SK-N-SH (cell line): ENCODE results near the gene LRRN4CL. TPM values are rescaled to one million over a fixed set of nuclear protein-coding genes. Genes with fewer than 3 reads are reported as not detected.

Experiments used
- CTCF ChIA-PET: fragments of 300-600, 350-600 bp; formaldehyde crosslinking; extraction: SDS; loops from one replicate; lab custom pipeline; 2021; lab: Yijun Ruan, JAX
- POLR2A ChIA-PET: fragments of 350-600 bp; sonication (Branson Sonifier 250); formaldehyde crosslinking; extraction: SDS; loops from one replicate; lab custom pipeline; 2020; ENCODE audit warnings: antibody characterized with exemption, inconsistent platforms; lab: Yijun Ruan, JAX
- DNase-seq: peaks from one replicate; pipeline ENCODE4 v3.0.0; 2012
- H2AFZ ChIP-seq: fragments of 200-600 bp; sonication (generic); 2 replicates; pipeline ENCODE4 v1.8.1; 2016; ENCODE audit warnings: antibody characterized with exemption, mild to moderate bottlenecking, low read depth
- H3F3A ChIP-seq: fragments of 200-600 bp; sonication (generic); replicated peaks from 2 replicates; pipeline ENCODE3; 2016; ENCODE audit warnings: antibody characterized with exemption, mild to moderate bottlenecking; ENCODE audit not compliant: insufficient read depth
- H3K27ac ChIP-seq, 2 experiments: fragments of 200-500 bp in 1 of 2; fragments of 200-600 bp in 1 of 2; sonication (Bioruptor generic) in 1 of 2; sonication (generic), shearing (Covaris generic) in 1 of 2; 2 replicates each; pipeline versions ENCODE4 v1.5.1 to v1.6.1; 2014 to 2016; ENCODE audit warnings: low read depth in 2 of 2, inconsistent platforms in 1 of 2, low read length in 1 of 2, mild to moderate bottlenecking in 1 of 2, mixed read lengths in 1 of 2
- H3K27me3 ChIP-seq: fragments of 200-600 bp; sonication (generic), shearing (Covaris generic); 2 replicates; pipeline ENCODE4 v1.6.1; 2016; ENCODE audit warnings: mixed run types; ENCODE audit not compliant: insufficient read depth
- H3K36me3 ChIP-seq, 2 experiments: fragments of 200-500 bp in 1 of 2; fragments of 200-600 bp in 1 of 2; sonication (Bioruptor generic) in 1 of 2; sonication (generic) in 1 of 2; replicated peaks in 1 of 2; 2 replicates each; pipeline versions ENCODE3 to v1.5.1; 2014 to 2016; ENCODE audit warnings: low read length in 1 of 2, mild to moderate bottlenecking in 1 of 2; ENCODE audit not compliant: insufficient read depth in 2 of 2, control insufficient read depth in 1 of 2
- H3K4me1 ChIP-seq, 2 experiments: fragments of 200-500 bp in 1 of 2; fragments of 200-600 bp in 1 of 2; sonication (Bioruptor generic) in 1 of 2; sonication (generic), shearing (Covaris generic) in 1 of 2; 2 replicates each; pipeline versions ENCODE4 v1.5.1 to v1.6.1; 2014 to 2016; ENCODE audit warnings: low read depth in 1 of 2, low read length in 1 of 2, mixed run types in 1 of 2; ENCODE audit not compliant: insufficient read depth in 2 of 2, control insufficient read depth in 1 of 2
- H3K4me2 ChIP-seq: fragments of 200-600 bp; sonication (generic), shearing (Covaris generic); 2 replicates; pipeline ENCODE4 v1.6.1; 2017; ENCODE audit warnings: mixed run types
- H3K4me3 ChIP-seq, 2 experiments: fragments of 200-500 bp in 1 of 2; fragments of 200-600 bp in 1 of 2; sonication (Bioruptor generic) in 1 of 2; sonication (generic), shearing (Covaris generic) in 1 of 2; 2 replicates each; pipeline versions ENCODE4 v1.5.1 to v1.8.1; 2014 to 2016; ENCODE audit warnings: low read depth in 2 of 2, inconsistent platforms in 1 of 2, low read length in 1 of 2, mild to moderate bottlenecking in 1 of 2, mixed read lengths in 1 of 2, moderate library complexity in 1 of 2
- H3K79me2 ChIP-seq: fragments of 200-600 bp; sonication (generic); 2 replicates; pipeline ENCODE4 v1.8.1; 2017; ENCODE audit warnings: mild to moderate bottlenecking; ENCODE audit not compliant: insufficient read depth
- H3K9ac ChIP-seq: fragments of 200-600 bp; sonication (generic); 2 replicates; pipeline ENCODE4 v1.6.1; 2017; ENCODE audit warnings: mixed run types
- H3K9me2 ChIP-seq: fragments of 200-600 bp; sonication (generic); 2 replicates; pipeline ENCODE4 v1.6.1; 2017; ENCODE audit warnings: mixed run types
- H3K9me3 ChIP-seq: fragments of 200-600 bp; sonication (generic); 2 replicates; pipeline ENCODE4 v1.6.1; 2017; ENCODE audit warnings: mixed run types, mild to moderate bottlenecking, moderate library complexity
- H4K20me1 ChIP-seq: fragments of 200-600 bp; sonication (generic); 2 replicates; pipeline ENCODE4 v1.6.1; 2017; ENCODE audit warnings: mild to moderate bottlenecking, mixed run types; ENCODE audit not compliant: insufficient read depth
- CTCF ChIP-seq: fragments of 200-600 bp; sonication (generic); IDR thresholded peaks from 2 replicates; pipeline ENCODE4 v1.6.1; 2017; ENCODE audit warnings: antibody characterized with exemption, mild to moderate bottlenecking, moderate library complexity
- FOXM1 ChIP-seq: IDR thresholded peaks from 2 replicates; pipeline ENCODE4 v1.4.0; 2012; ENCODE audit warnings: low read depth, mild to moderate bottlenecking
- NRF1 ChIP-seq: IDR thresholded peaks from 2 replicates; pipeline ENCODE4 v1.6.1; 2012; ENCODE audit warnings: low read depth, mild to moderate bottlenecking, low read length
- POLR2AphosphoS5 ChIP-seq: IDR thresholded peaks from 2 replicates; pipeline ENCODE4 v1.6.1; 2012; ENCODE audit warnings: low read depth, low read length
- RAD21 ChIP-seq: IDR thresholded peaks from 2 replicates; pipeline ENCODE4 v1.6.1; 2012; ENCODE audit warnings: mild to moderate bottlenecking, low read length
- REST ChIP-seq: IDR thresholded peaks from 2 replicates; pipeline ENCODE4 v1.6.1; 2012; ENCODE audit warnings: mild to moderate bottlenecking, low read depth, low read length, moderate library complexity
- TAF1 ChIP-seq: IDR thresholded peaks from 2 replicates; pipeline ENCODE4 v1.6.1; 2012; ENCODE audit warnings: low read depth, mild to moderate bottlenecking, low read length, moderate library complexity, borderline replicate concordance
- USF2 ChIP-seq: fragments of 150-350 bp; IDR thresholded peaks from 2 replicates; pipeline ENCODE4 v1.6.1; 2017; ENCODE audit warnings: antibody characterized with exemption, low read length, low read depth, borderline replicate concordance
- WGBS: methylation state at CpG from one replicate; pipeline ENCODE4 v1.1.6; 2017; ENCODE audit warnings: low lambda C conversion rate; 5-methylcytosine and 5-hydroxymethylcytosine counted together
- polyA plus RNA-seq, 3 experiments: library from polyadenylated mRNA; depleted of rRNA; stranded (reverse); fragments of >200 nt; gene quantifications; 2 replicates each; pipeline ENCODE4 v1.2.3, GENCODE V29; 2012

LRRN4CL gene
- polyA plus RNA-seq, 1 of the 3 experiments (the other 2 are of a cell fraction), result 0.08 TPM

- no peaks in the 10 kb centered on the region for H3K9me2 ChIP-seq
- no peak overlapping the region for H2AFZ ChIP-seq
- H3K79me2 ChIP-seq, result peaks cover 12% of the 10 kb centered on the region; the same call in 1 of the 2 replicates
- H3K9ac ChIP-seq, result no peak overlapping the region
- no peaks in the 10 kb centered on the region for H4K20me1 ChIP-seq
- no peak for TF ChIP-seq CTCF
- H3K9me3 ChIP-seq, result no peaks in the 10 kb centered on the region
- POLR2A ChIA-PET, result interaction anchor here (0.5 to 4.0 kb wide), 7 partner anchors 17 to 131 kb away, joined by 3 to 24 read pairs (median 5); partner anchors contain the start of genes C11orf98, CSKMT, HNRNPUL2 and LBHD1
- peak overlapping the region; percentile 81 for H3K4me2 ChIP-seq
- peak overlapping the region; percentile 85 to 87; a peak in 2 of 4 replicates for H3K27ac ChIP-seq
- peaks cover 22 to 45% of the 10 kb centered on the region in 2 experiments; a peak in 3 of 4 replicates for H3K4me1 ChIP-seq
- H3F3A ChIP-seq, result peaks cover 49% of the 10 kb centered on the region
- H3K27me3 ChIP-seq, result no peaks in the 10 kb centered on the region
- peak overlapping the region in 1 of 2 experiments; percentile 48; a peak in 2 of 4 replicates for H3K4me3 ChIP-seq
- DNase-seq, result no peak
- peaks cover 28 to 32% of the 10 kb centered on the region in 2 experiments for H3K36me3 ChIP-seq
- 95% methylated on average over 5 of the region's 5 CpGs for WGBS
- CTCF ChIA-PET, result interaction anchor here (0.6 to 6.6 kb wide), 6 partner anchors 14 to 176 kb away, joined by 3 to 48 read pairs (median 3); partner anchors contain the start of gene HNRNPUL2
Observed at GRCh38 chr11:62708392-62708791, 19.1 kb upstream of the LRRN4CL start.

- DNase-seq, result peak; percentile 39
- Histone ChIP-seq H3K4me3 (peak within 1 kb of the TSS; percentile 48 to 67), H3F3A (peaks cover 39% of the 10 kb centered on the region), H3K27me3 (no peaks in the 10 kb centered on the region), H3K9me3 (no peaks in the 10 kb centered on the region), H3K79me2 (peaks cover 12% of the 10 kb centered on the region; the same call in 1 of the 2 replicates), H3K36me3 (peaks cover 18 to 23% of the 10 kb centered on the region in 2 experiments), H3K9me2 (no peaks in the 10 kb centered on the region), H3K27ac (peak within 1 kb of the TSS; percentile 84 to 89), H3K4me2 (peak within 1 kb of the TSS; percentile 81), H3K4me1 (peaks cover 22 to 45% of the 10 kb centered on the region in 2 experiments; a peak in 3 of 4 replicates), H4K20me1 (no peaks in the 10 kb centered on the region), H3K9ac (no peak within 1 kb of the TSS), H2AFZ (peak within 1 kb of the TSS; percentile 64; the same call in 1 of the 2 replicates)
- 93% methylated on average over 9 of the region's 10 CpGs for whole genome bisulfite sequencing
- POLR2A ChIA-PET, result interaction anchor here (0.6 to 3.3 kb wide), 8 partner anchors 22 to 997 kb away, joined by 3 to 26 read pairs (median 6); partner anchors contain the start of genes C11orf98, CSKMT, TUT1 and ZBTB3
- CTCF ChIA-PET, result interaction anchor here (1.3 to 6.6 kb wide), 5 partner anchors 13 to 119 kb away, joined by 3 to 48 read pairs (median 5); partner anchors contain the start of gene HNRNPUL2
- no peak for TF ChIP-seq FOXM1
Observed at GRCh38 chr11:62707277-62707861, 18.0 kb upstream of the LRRN4CL start, which contains the start of the genes BSCL2 and GNG3. TSS of gene BSCL2 (minus strand) at chr11:62707424. CDS start at chr11:62707195, 229 bp downstream. TSS of gene GNG3 (plus strand) at chr11:62707676. CDS start at chr11:62708296, 620 bp downstream.

- Histone ChIP-seq H3K4me3 (no peak overlapping the region; a peak in 1 of 4 replicates), H3K36me3 (peaks cover 16 to 19% of the 10 kb centered on the region in 2 experiments), H3K9ac (no peak overlapping the region), H3K27me3 (no peaks in the 10 kb centered on the region), H3K9me3 (no peaks in the 10 kb centered on the region), H3K27ac (peak overlapping the region; percentile 84 to 89), H3K9me2 (no peaks in the 10 kb centered on the region), H3K4me1 (peaks cover 22 to 45% of the 10 kb centered on the region in 2 experiments; a peak in 3 of 4 replicates), H3F3A (peaks cover 36% of the 10 kb centered on the region), H3K79me2 (peaks cover 12% of the 10 kb centered on the region; the same call in 1 of the 2 replicates), H2AFZ (peak overlapping the region; percentile 64; the same call in 1 of the 2 replicates), H4K20me1 (no peaks in the 10 kb centered on the region), H3K4me2 (peak overlapping the region; percentile 73)
- no peak for TF ChIP-seq USF2
- TF ChIP-seq RAD21, result no peak
- no peak for TF ChIP-seq REST
- TF ChIP-seq POLR2AphosphoS5, result 0 out of 2 replicates have a peak, but pooled peaks have one; percentile 1
- no peak for TF ChIP-seq NRF1
- no peak for TF ChIP-seq TAF1
- DNase-seq, result no peak
- ChIA-PET POLR2A (interaction anchor here (0.5 to 3.3 kb wide), 9 partner anchors 18 to 135 kb away, joined by 3 to 26 read pairs (median 5); partner anchors contain the start of genes C11orf98, CSKMT, HNRNPUL2 and INTS5), CTCF (interaction anchor here (1.1 to 6.6 kb wide), 8 partner anchors 12 to 164 kb away, joined by 3 to 48 read pairs (median 4); partner anchors contain the start of genes HNRNPUL2 and TMEM179B)
- WGBS, result 86% methylated on average over 8 of the region's 8 CpGs
Observed at GRCh38 chr11:62706850-62707247, 17.5 kb upstream of the LRRN4CL start.
